NOMO-1 (cell line): ENCODE data around the gene PRDM16.

Experiments used
- DNase-seq, 2 experiments: peaks; one replicate each; lab custom pipeline; 2025; ENCODE audit not compliant: unreplicated experiment in 2 of 2; lab: John Stamatoyannopoulos, UW

Gene PRDM16

DNA sequence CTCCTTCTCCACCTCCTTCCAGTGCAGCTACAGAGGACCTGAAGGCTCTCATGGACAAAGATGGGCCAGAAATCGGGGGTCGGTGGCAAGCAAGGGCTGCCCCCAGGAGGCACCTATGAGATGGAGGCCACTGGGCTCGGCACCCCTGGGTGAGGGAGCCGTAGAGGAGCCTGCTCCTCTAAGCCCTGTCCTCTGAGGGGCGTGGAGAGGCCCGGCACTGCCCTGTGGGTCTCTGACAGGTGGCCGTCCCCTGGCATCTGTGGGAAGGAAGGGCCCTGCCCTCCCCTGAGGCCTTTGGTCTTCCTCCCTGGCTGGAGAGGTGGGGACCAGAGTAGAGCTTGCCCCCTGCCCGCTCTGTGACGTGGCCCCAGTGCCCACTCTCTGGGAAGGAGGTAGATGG lies 30.9 kb downstream of the PRDM16 start:
- no peak for DNase-seq

GRCh38 chr1:3101124-3101939 lies 32.3 kb downstream of the PRDM16 start:
- DNase-seq = no peak

GRCh38 chr1:3102641-3103040 lies 33.6 kb downstream of the PRDM16 start:
- DNase-seq = no peak

- DNase-seq = no peak
Observed at GRCh38 chr1:3103967-3104677, 35.1 kb downstream of the PRDM16 start.

DNA sequence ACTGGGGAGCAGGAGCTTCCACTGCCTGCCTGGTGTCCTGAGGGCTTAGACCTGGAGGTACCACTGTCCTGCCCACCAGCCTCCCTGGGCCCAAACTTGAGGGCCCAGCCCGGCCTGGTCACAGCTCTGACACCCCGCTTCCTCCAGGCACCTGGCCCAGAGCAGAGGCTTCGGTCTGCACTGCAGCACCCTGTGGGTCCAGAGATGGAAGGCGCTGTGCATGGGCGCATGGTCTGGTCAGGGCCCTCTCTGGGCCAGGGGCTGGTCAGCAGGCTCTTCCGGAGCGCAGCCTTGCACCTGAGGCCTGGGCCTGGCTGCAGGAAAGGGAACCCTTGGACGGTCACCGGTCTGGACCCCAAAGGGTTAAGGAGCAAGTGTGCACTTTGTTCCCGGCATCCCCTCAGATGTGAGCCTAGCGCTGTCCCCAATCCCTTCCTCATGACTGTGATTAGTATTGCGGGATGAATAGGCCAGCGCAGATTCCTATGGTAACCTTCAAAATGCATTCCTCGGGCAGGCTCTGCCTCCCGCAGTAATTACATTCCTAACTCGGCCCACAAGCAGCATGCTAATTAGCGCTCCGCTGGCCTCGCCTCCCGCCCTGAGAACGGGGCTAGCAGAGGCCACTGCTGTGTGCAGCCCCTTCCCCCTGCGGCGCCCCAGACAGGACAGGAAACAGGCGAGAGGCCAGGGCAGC lies 36.3 kb downstream of the PRDM16 start:
- no peak for DNase-seq

GRCh38 chr1:3106216-3106615 lies 37.2 kb downstream of the PRDM16 start:
- DNase-seq = no peak

GRCh38 chr1:3107201-3107600 lies 38.2 kb downstream of the PRDM16 start:
- DNase-seq = no peak

DNA sequence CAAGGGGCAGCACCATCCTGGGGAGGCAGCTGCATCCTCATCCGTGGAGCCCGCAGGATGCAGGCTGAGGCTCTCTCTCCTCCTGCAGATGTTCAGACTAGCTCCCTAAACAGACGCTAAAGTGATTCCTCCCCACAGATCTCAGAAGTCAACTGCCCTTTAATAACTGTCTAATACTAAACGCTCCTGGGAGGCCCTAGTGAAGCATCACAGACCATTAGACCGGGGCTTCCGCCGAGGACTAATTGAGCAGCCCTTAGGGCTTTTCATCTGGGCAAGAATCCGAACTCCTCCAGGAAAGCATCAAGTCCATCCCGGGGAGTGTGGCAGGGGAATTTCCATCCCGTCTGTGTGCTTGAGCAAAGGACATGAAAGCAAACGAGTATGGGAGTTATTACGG lies 40.4 kb downstream of the PRDM16 start:
- no peak for DNase-seq

DNA sequence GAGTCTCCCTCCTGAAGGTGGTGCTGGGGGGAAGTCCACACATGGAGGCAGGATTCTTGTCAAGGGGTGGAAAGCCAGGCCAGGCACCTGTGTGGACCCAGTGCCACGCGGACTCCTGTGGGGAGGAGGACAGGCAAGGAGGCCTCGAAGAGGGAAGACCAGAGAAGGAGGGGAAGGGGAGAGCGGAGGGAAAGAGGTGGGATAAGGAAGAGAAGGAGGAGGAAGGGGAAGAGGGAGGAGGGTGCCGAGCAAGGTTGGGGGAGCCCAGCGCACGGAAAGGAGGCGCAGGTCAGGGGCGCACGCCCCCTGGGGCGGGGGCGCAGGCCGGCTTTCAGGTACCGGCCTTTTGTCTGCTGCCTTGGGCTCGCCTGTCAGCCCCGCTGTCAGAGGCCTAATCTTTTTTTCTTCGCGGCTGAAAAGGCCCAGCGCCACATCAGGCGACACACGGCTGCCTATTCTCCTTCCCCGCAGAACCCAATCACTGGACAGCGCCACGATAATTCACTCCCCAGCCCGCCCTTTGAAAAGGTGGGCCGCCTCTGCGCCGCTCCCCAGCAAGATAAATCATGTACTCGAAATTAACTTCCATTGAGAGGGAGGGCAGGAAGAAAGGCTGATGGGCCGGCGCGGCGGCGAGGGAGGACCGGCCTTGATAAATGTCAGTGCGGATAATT lies 42.5 kb downstream of the PRDM16 start:
- no peak for DNase-seq

DNA sequence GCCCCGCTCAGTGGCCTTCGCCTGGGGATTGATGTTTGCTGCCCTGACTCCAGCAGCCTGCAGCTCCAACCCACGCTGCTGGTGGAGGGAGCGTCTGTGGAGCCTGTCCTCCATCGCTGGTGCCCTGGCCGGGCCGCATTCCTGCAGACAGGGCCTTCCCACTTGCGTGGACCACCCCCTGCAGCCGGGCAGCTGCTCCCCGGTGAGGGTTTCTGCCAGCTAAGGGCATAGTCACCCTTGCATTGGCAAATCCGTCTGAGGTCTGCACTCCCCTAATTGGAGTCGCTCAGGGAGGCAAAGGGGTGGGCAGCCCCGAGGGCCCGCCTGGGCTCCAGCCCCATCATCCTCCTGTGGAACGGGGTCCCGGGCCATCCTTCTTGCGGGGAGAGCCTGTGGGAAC lies 43.5 kb downstream of the PRDM16 start:
- no peak for DNase-seq

DNA sequence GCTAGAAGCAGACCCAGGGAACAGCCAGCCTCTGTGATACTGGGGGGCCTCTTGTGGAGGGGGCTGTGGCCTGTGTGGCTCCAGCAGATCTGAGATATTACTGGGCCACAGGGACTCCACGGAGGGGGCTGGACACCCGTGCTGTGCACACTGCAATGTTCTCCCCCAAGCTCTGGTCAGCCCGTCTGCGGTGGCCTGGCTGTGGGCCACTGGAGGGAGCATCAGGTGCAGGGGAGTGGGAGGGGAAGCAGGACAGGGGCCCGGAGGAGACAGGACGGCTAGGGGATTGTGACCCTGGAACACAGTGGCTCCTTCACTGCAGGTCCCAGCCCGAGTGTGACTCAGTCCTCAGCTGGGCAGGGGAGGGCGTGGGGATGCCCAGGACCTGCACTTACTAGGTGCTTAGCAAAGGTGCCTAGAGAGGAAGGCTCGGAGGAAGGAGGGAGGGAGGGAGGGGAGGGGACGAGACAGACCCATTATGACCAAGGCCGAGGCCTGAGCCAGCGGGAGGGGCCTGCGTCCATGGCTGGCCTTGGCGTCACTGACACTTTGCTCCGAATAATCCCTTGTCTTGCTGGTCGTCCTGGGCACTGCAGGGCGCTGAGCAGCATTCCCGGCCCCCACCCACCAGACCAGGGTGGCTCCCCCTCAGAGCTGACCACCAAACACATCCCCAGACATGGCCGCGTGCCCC lies 44.2 kb downstream of the PRDM16 start:
- no peak for DNase-seq

DNA sequence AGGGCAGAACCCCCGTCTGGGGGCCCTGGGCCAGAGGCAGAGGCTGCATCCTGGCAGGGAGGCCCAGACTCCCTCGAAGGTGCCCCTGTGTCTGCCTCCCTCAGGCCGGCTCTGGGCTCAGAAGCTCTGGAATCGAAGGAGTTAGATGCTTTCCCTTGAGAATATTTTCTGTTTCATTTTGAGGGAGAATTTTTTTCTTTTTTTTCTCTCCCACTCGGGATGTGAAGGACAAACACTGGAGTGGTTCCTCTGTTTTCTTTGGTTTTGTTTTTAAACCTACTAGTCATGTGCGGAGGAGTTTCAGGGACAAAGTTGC lies 44.7 kb downstream of the PRDM16 start:
- DNase-seq = no peak

DNA sequence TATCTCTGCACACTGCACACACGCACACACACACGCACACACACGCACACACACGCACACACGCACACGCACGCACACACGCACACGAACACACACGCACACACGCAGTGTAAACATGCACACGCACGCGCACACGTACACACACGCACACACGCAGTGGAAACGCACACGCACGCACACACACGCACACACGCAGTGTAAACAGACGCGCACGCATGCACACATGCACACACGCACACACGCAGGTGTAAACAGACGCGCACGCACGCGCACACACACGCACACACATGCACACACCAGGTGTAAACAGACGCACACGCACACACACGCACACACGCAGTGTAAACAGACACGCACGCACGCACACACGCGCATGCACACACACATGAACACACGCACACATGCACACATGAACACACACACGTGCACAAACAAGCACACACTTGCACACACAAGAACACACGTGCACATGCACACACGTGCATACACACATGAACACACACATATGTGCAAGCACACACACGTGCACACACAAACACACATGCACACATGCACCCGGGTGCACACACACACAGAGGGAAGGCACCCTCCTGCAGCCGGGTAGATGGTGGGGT lies 45.2 kb downstream of the PRDM16 start:
- no peak for DNase-seq

DNA sequence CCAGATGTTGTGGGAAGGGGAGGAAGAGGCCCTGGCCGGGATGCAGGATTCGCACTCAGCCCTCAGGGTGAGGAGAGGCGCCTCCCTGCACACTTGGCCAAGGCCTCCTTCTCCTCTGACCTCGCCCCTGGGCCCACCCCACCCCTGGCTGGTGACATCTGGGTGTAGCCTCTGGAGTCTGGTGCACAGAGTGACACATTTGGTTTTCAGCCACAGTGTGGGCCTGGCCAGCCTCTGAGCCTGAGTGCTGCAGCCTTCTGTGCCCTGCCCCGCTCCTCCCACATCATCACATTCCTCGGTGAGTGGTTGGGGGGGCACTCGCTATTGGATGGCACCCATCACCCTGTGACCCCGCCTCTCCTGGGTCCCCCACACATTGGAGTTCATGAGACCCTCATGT lies 45.8 kb downstream of the PRDM16 start:
- DNase-seq = no peak

- no peak for DNase-seq
Observed at GRCh38 chr1:3115275-3116149, 46.5 kb downstream of the PRDM16 start.

GRCh38 chr1:3116150-3116510 lies 47.1 kb downstream of the PRDM16 start:
- DNase-seq = no peak

- no peak for DNase-seq
Observed at GRCh38 chr1:3116560-3116959, 47.6 kb downstream of the PRDM16 start.

DNA sequence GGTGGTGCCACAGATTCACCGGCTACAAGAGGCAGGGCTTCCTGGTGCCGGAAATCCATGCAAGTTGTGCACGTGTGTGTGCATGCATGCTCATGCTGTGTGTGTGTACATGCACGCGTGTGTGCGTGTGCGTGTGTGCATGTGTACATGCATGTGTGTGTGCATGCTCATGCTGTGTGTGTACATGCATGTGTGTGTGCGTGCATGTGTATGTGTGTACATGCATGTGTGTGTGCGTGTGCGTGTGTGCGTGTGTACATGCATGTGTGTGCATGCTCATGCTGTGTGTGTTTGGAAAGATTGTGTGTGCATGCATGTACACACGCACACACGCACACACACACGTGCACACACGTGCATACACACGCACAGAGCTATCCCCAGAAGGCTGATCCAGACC lies 48.9 kb downstream of the PRDM16 start:
- no peak for DNase-seq

DNA sequence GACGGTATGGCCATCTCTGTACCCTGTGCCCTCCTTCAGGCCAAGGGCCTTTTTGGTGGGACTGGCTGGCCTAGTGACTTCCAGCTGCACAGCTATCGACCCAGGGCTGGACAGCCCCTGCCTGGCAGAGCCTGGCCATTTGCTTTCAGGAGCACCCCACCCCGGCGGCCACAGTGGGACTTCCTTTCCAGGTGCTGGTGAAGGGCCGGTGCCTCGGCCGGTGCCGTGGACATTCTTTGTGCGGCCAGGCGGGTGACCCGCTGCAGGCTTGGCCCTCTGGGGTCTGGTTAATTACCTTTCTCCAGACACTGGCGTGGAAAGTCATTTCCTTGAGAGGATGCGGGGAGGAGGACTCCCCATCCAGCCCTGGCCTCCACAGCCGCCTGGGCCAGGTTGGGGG lies 50.1 kb downstream of the PRDM16 start:
- no peak for DNase-seq
